ENCODE results near the gene ATP9B.
"Not testable (repeated sequence)": the region's sequence is repeated elsewhere in the genome, so short reads cannot be mapped to it uniquely, and the experiment has no call there.

The ATP9B gene

DNA sequence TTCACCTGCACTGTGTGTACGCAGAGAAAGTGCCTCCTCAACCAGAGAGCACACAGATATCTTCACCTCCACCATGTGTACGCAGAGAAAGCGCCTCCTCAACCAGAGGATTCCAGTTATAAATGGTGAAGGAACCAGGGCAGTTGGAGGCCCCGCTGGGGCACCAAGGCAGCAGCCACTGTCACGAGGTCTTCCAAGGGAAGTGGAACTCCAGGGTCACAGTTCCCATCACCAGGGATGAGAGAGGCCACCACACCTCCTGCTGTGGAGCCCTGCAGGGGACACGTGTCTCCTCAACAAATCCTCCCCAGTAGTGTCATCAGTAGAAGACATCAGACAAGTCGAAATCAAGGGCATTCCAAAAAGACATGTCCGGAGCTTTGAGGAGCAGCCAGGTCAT, 298.3 kb downstream of the ATP9B start:
- Histone ChIP-seq H3K9me3 (ENCODE audit: low read length) (peaks cover 5% of the 10 kb centered on the region), H2AFZ (ENCODE audit: low read depth, low read length) (no peak overlapping the region), H3K27me3 (ENCODE audit: insufficient read depth, low read length) (no peaks in the 10 kb centered on the region), H3K36me3 (ENCODE audit: insufficient read depth, low read length) (peaks cover 20% of the 10 kb centered on the region), H3K4me1 (ENCODE audit: insufficient read depth, low read length) (no peaks in the 10 kb centered on the region), H3K4me3 (ENCODE audit: low read length) (no peak overlapping the region)

- Histone ChIP-seq H3K36me3 (ENCODE audit: insufficient read depth, low read length) (peaks cover 20% of the 10 kb centered on the region), H3K4me3 (ENCODE audit: low read length) (no peak overlapping the region), H3K27me3 (ENCODE audit: insufficient read depth, low read length) (no peaks in the 10 kb centered on the region), H2AFZ (ENCODE audit: low read depth, low read length) (no peak overlapping the region), H3K9me3 (ENCODE audit: low read length) (peaks cover 5% of the 10 kb centered on the region), H3K4me1 (ENCODE audit: insufficient read depth, low read length) (no peaks in the 10 kb centered on the region)
Observed at GRCh38 chr18:79367989-79368388, 298.8 kb downstream of the ATP9B start.

GRCh38 chr18:79368681-79369080, 299.5 kb downstream of the ATP9B start:
- H3K36me3 ChIP-seq (ENCODE audit: insufficient read depth, low read length): peaks cover 14% of the 10 kb centered on the region
- H3K27me3 ChIP-seq (ENCODE audit: insufficient read depth, low read length): no peaks in the 10 kb centered on the region
- H3K9me3 ChIP-seq (ENCODE audit: low read length): peaks cover under 1% of the 10 kb centered on the region
- no peak overlapping the region for H3K4me3 ChIP-seq (ENCODE audit: low read length)
- H2AFZ ChIP-seq (ENCODE audit: low read depth, low read length): no peak overlapping the region
- H3K4me1 ChIP-seq (ENCODE audit: insufficient read depth, low read length): no peaks in the 10 kb centered on the region

DNA sequence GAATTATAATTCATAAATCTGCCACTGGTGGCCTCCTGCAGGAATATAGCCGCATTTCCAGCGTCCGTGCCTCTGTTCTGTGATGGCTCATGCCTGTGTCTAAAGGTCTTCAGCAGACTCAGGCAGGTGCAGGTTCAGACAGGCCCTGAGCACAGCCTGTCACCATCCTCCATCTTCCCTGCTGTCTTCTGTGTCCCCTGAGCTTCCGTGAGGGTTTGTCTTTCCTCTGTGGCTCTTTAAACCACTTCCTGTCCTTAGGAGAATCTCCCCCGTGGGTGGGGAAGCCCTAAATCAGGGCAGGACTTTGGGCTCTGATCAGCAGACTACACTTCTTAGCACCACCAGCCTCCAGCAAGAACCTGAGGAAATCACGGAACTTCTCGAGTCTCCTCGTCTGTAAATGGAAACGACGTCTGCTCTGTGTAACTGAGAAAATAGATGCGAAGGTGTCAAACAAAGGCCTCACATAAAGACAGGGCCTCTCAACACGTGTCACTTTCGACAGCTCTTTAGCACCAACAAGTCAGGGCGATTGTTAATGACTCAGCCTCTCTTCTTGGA, 302.4 kb downstream of the ATP9B start:
- Histone ChIP-seq H3K36me3 (ENCODE audit: insufficient read depth, low read length) (peaks cover 11% of the 10 kb centered on the region), H3K4me3 (ENCODE audit: low read length) (no peak overlapping the region), H2AFZ (ENCODE audit: low read depth, low read length) (no peak overlapping the region), H3K4me1 (ENCODE audit: insufficient read depth, low read length) (no peaks in the 10 kb centered on the region), H3K27me3 (ENCODE audit: insufficient read depth, low read length) (no peaks in the 10 kb centered on the region), H3K9me3 (ENCODE audit: low read length) (no peaks in the 10 kb centered on the region)

GRCh38 chr18:79372461-79372860, 303.3 kb downstream of the ATP9B start:
- H2AFZ ChIP-seq (ENCODE audit: low read depth, low read length): no peak overlapping the region

GRCh38 chr18:79372991-79373390, 303.8 kb downstream of the ATP9B start:
- Histone ChIP-seq H3K4me3 (ENCODE audit: low read length) (no peak overlapping the region), H3K27me3 (ENCODE audit: insufficient read depth, low read length) (no peaks in the 10 kb centered on the region), H3K36me3 (ENCODE audit: insufficient read depth, low read length) (peaks cover 19% of the 10 kb centered on the region), H2AFZ (ENCODE audit: low read depth, low read length) (no peak overlapping the region), H3K4me1 (ENCODE audit: insufficient read depth, low read length) (no peaks in the 10 kb centered on the region), H3K9me3 (ENCODE audit: low read length) (no peaks in the 10 kb centered on the region)

More at GRCh38 chr18:79372461-79372860, 303.3 kb downstream of the ATP9B start:
- Histone ChIP-seq H3K36me3 (ENCODE audit: insufficient read depth, low read length) (peaks cover 14% of the 10 kb centered on the region), H3K27me3 (ENCODE audit: insufficient read depth, low read length) (no peaks in the 10 kb centered on the region), H3K9me3 (ENCODE audit: low read length) (no peaks in the 10 kb centered on the region), H3K4me1 (ENCODE audit: insufficient read depth, low read length) (no peaks in the 10 kb centered on the region), H3K4me3 (ENCODE audit: low read length) (no peak overlapping the region)

GRCh38 chr18:79373736-79374135, 304.5 kb downstream of the ATP9B start:
- Histone ChIP-seq H3K4me3 (ENCODE audit: low read length) (no peak overlapping the region), H3K36me3 (ENCODE audit: insufficient read depth, low read length) (peaks cover 21% of the 10 kb centered on the region), H3K27me3 (ENCODE audit: insufficient read depth, low read length) (no peaks in the 10 kb centered on the region), H3K4me1 (ENCODE audit: insufficient read depth, low read length) (no peaks in the 10 kb centered on the region), H2AFZ (ENCODE audit: low read depth, low read length) (no peak overlapping the region), H3K9me3 (ENCODE audit: low read length) (no peaks in the 10 kb centered on the region)

DNA sequence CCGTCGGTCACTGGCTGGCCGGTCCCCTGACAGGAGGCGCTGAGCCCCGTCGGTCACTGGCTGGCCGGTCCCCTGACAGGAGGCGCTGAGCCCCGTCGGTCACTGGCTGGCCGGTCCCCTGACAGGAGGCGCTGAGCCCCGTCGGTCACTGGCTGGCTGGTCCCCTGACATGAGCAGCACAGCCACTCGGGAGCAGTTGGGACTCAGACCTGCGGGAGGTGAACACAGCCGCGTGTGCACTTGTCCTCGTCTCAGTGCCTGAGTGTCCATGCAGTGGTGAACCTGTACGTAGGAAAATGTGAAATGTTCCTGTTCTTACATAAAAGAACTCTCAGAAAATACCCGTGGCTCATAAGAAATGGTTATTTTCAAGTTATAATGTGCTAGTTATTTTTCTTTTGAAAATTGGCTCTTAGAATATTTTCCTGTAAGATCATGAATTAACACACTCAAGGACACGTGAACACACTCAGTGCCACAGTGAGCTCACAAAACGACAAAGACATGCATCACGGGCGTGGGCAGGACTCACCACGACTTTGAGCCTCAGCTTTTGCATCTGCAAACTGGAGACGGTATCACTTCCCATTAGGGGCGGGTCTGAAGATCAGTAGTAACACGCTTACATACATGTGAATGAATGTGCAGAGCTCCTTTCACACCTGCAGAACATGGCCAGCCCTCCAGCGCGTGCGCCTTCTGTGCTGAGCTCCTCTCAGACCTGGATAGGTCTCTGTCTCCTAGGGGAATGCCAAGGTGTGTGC, 305.4 kb downstream of the ATP9B start:
- H3K36me3 ChIP-seq (ENCODE audit: insufficient read depth, low read length): peaks cover 20% of the 10 kb centered on the region
- H3K9me3 ChIP-seq (ENCODE audit: low read length): no peaks in the 10 kb centered on the region
- no peak overlapping the region for H2AFZ ChIP-seq (ENCODE audit: low read depth, low read length)
- no peaks in the 10 kb centered on the region for H3K27me3 ChIP-seq (ENCODE audit: insufficient read depth, low read length)
- H3K4me3 ChIP-seq (ENCODE audit: low read length): no peak overlapping the region
- no peaks in the 10 kb centered on the region for H3K4me1 ChIP-seq (ENCODE audit: insufficient read depth, low read length)

- Histone ChIP-seq H3K36me3 (ENCODE audit: insufficient read depth, low read length) (peaks cover 17% of the 10 kb centered on the region), H3K27me3 (ENCODE audit: insufficient read depth, low read length) (no peaks in the 10 kb centered on the region), H3K4me3 (ENCODE audit: low read length) (no peak overlapping the region), H3K9me3 (ENCODE audit: low read length) (no peaks in the 10 kb centered on the region), H3K4me1 (ENCODE audit: insufficient read depth, low read length) (no peaks in the 10 kb centered on the region), H2AFZ (ENCODE audit: low read depth, low read length) (no peak overlapping the region)
Observed at GRCh38 chr18:79375441-79376154, 306.4 kb downstream of the ATP9B start.

DNA sequence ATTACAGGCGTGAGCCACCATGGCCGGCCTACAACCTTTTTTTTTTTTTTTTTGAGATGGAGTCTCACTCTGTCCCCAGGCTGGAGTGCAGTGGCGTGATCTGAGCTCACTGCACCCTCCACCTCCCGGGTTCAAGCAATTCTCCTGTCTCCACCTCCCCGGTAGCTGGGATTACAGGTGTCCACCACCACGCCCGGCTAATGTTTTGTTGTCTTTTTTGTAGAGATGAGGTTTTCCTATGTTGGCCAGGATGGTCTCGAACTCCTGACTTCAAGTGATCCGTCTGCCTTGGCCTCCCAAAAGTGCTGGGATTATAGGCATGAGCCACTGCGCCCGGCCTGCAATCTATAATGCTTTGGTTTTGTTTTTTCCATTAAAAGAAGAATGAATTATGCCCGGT, 307.5 kb downstream of the ATP9B start:
- H3K4me3 ChIP-seq (ENCODE audit: low read length); H2AFZ ChIP-seq (ENCODE audit: low read depth, low read length); H3K9me3 ChIP-seq (ENCODE audit: low read length); H3K27me3 ChIP-seq (ENCODE audit: insufficient read depth, low read length); H3K4me1 ChIP-seq (ENCODE audit: insufficient read depth, low read length): not testable (repeated sequence)
- H3K36me3 ChIP-seq (ENCODE audit: insufficient read depth, low read length): peaks cover 13% of the 10 kb centered on the region

DNA sequence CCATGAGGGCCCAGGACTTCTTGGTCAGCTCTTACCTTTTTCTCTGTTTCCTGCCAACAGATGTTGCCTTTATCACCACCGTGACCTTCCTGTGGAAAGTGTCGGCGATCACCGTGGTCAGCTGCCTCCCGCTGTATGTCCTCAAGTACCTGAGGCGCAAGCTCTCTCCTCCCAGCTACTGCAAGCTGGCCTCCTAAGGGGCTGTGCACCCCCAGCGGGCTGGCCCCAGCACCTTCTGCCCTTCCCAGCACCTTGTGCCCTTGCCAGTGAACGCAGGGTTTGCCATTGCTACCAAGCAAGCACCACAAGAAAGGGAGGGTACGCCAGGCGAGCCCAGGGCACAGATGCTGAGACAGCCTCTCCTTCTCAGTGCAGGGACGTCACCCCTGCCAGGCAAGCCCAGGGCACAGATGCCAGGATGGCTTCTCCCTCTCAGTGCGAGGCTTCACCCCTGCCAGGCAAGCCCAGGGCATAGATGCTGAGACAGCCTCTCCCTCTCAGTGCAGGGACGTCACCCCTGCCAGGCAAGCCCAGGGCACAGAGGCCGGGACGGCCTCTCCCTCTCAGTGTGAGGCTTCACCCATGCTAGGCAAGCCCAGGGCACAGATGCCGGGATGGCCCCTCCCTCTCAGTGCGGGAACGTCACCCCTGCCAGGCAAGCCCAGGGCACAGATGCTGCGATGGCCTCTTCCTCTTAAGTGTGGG, 308.1 kb downstream of the ATP9B start:
- Histone ChIP-seq H3K4me1 (ENCODE audit: insufficient read depth, low read length) (no peaks in the 10 kb centered on the region), H3K4me3 (ENCODE audit: low read length) (no peak overlapping the region), H3K9me3 (ENCODE audit: low read length) (no peaks in the 10 kb centered on the region), H2AFZ (ENCODE audit: low read depth, low read length) (no peak overlapping the region), H3K27me3 (ENCODE audit: insufficient read depth, low read length) (no peaks in the 10 kb centered on the region), H3K36me3 (ENCODE audit: insufficient read depth, low read length) (peaks cover 13% of the 10 kb centered on the region)

DNA sequence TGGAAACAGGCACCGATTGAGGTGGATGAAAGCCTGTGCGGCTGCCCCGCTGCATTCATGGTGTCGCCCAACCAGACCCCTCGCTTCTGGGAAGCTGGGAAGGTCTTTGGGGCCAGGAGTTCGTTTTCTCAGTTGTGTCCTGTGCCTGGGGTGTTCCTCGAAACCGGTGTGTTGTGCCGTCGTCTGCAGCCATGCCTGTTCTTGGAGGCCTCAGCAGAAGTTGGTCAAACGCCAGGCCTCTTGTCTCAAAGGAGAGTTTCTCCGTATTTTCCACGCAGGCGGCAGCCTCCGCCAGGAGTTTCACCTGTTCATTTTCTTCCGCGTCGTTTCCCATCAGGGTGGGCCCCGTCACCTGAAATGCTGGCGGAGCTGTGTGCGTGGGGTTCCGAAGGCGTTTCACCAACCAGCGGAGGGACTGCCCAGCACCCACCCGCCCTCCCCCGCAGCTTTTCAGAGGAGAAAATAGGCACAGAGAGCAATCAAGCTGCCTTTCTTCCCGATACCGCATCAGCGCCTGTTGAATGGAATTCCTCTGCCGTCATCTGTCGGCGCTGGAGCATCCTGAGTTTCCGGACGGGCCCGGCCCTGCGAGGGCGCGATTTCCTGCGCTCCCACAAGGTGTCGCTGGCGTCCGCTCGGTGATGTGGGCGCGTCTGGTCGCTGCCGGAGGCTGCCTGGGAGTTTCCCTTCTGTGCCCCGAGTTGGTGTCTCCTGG, 309.5 kb downstream of the ATP9B start:
- H3K4me3 ChIP-seq (ENCODE audit: low read length): no peak overlapping the region
- H2AFZ ChIP-seq (ENCODE audit: low read depth, low read length): no peak overlapping the region

More for the DNA sequence above, 309.5 kb downstream of the ATP9B start:
- Histone ChIP-seq H3K36me3 (ENCODE audit: insufficient read depth, low read length) (peaks cover 13% of the 10 kb centered on the region), H3K9me3 (ENCODE audit: low read length) (no peaks in the 10 kb centered on the region), H3K4me1 (ENCODE audit: insufficient read depth, low read length) (no peaks in the 10 kb centered on the region), H3K27me3 (ENCODE audit: insufficient read depth, low read length) (no peaks in the 10 kb centered on the region)
